HEK293 (cell line): ENCODE data around the gene ALDOA.

Experiments used
- FEZF1 ChIP-seq: fragments of 450-650 bp; formaldehyde crosslinking; IDR thresholded peaks from 2 replicates; pipeline ENCODE4 v1.5.1; 2016; ENCODE audit warnings: missing biosample characterization, missing genetic modification characterization
- GLI4 ChIP-seq: fragments of 450-650 bp; formaldehyde crosslinking; IDR thresholded peaks from 2 replicates; pipeline ENCODE4 v1.5.1; 2016; ENCODE audit warnings: missing biosample characterization, missing genetic modification characterization
- GLIS1 ChIP-seq: fragments of 450-650 bp; formaldehyde crosslinking; IDR thresholded peaks from 2 replicates; pipeline ENCODE4 v1.5.1; 2016; ENCODE audit warnings: missing biosample characterization, missing genetic modification characterization
- KLF16 ChIP-seq: fragments of 450-650 bp; formaldehyde crosslinking; IDR thresholded peaks from 2 replicates; pipeline ENCODE4 v1.5.1; 2017; ENCODE audit warnings: missing biosample characterization, missing genetic modification characterization
- MZF1 ChIP-seq: fragments of 450-650 bp; formaldehyde crosslinking; IDR thresholded peaks from 2 replicates; pipeline ENCODE4 v1.5.1; 2017; ENCODE audit warnings: missing biosample characterization, missing genetic modification characterization, borderline replicate concordance
- OSR2 ChIP-seq: fragments of 450-650 bp; formaldehyde crosslinking; IDR thresholded peaks from 2 replicates; pipeline ENCODE4 v1.5.1; 2016; ENCODE audit warnings: missing biosample characterization, missing genetic modification characterization
- RBAK ChIP-seq: fragments of 450-650 bp; formaldehyde crosslinking; IDR thresholded peaks from 2 replicates; pipeline ENCODE4 v1.5.1; 2016; ENCODE audit warnings: missing biosample characterization, missing genetic modification characterization
- REPIN1 ChIP-seq: fragments of 450-650 bp; formaldehyde crosslinking; IDR thresholded peaks from 2 replicates; pipeline ENCODE4 v1.5.1; 2017; ENCODE audit warnings: missing biosample characterization, missing genetic modification characterization, low read depth
- SALL2 ChIP-seq: fragments of 450-650 bp; formaldehyde crosslinking; IDR thresholded peaks from 2 replicates; pipeline ENCODE4 v1.5.0; 2017; ENCODE audit warnings: missing biosample characterization, mild to moderate bottlenecking, missing genetic modification characterization, borderline replicate concordance
- SETDB1 ChIP-seq: IDR thresholded peaks from one replicate; pipeline ENCODE4 v1.6.1; 2017; ENCODE audit warnings: mild to moderate bottlenecking, low read length, moderate library complexity, mixed read lengths; ENCODE audit not compliant: insufficient read length
- SP3 ChIP-seq: fragments of 450-650 bp; formaldehyde crosslinking; IDR thresholded peaks from 2 replicates; pipeline ENCODE4 v1.5.1; 2016; ENCODE audit warnings: missing biosample characterization, missing genetic modification characterization
- WT1 ChIP-seq: fragments of 450-650 bp; formaldehyde crosslinking; IDR thresholded peaks from 2 replicates; pipeline ENCODE4 v1.5.1; 2016; ENCODE audit warnings: missing biosample characterization, missing genetic modification characterization
- ZBTB10 ChIP-seq: fragments of 450-650 bp; formaldehyde crosslinking; IDR thresholded peaks from 2 replicates; pipeline ENCODE4 v1.5.1; 2016; ENCODE audit warnings: missing biosample characterization, missing genetic modification characterization
- ZBTB20 ChIP-seq: fragments of 450-650 bp; formaldehyde crosslinking; IDR thresholded peaks from 2 replicates; pipeline ENCODE4 v1.5.1; 2016; ENCODE audit warnings: missing biosample characterization, missing genetic modification characterization
- ZBTB26 ChIP-seq: fragments of 450-650 bp; formaldehyde crosslinking; optimal IDR thresholded peaks from 2 replicates; pipeline ENCODE3; 2016; ENCODE audit warnings: missing biosample characterization, mild to moderate bottlenecking, missing genetic modification characterization
- ZFP41 ChIP-seq: fragments of 450-650 bp; formaldehyde crosslinking; IDR thresholded peaks from 2 replicates; pipeline ENCODE4 v1.5.1; 2016; ENCODE audit warnings: missing biosample characterization, missing genetic modification characterization, borderline replicate concordance
- ZNF112 ChIP-seq: fragments of 450-650 bp; formaldehyde crosslinking; IDR thresholded peaks from 2 replicates; pipeline ENCODE4 v1.5.0; 2017; ENCODE audit warnings: missing biosample characterization, missing genetic modification characterization
- ZNF121 ChIP-seq: fragments of 450-650 bp; formaldehyde crosslinking; IDR thresholded peaks from 2 replicates; pipeline ENCODE4 v1.5.1; 2016; ENCODE audit warnings: missing biosample characterization, missing genetic modification characterization
- ZNF155 ChIP-seq: fragments of 450-650 bp; formaldehyde crosslinking; IDR thresholded peaks from 2 replicates; pipeline ENCODE4 v1.5.1; 2016; ENCODE audit warnings: missing biosample characterization, missing genetic modification characterization
- ZNF175 ChIP-seq: fragments of 450-650 bp; formaldehyde crosslinking; IDR thresholded peaks from 2 replicates; pipeline ENCODE4 v1.5.1; 2016; ENCODE audit warnings: missing biosample characterization, missing genetic modification characterization
- ZNF266 ChIP-seq: fragments of 450-650 bp; formaldehyde crosslinking; IDR thresholded peaks from 2 replicates; pipeline ENCODE4 v1.5.1; 2016; ENCODE audit warnings: missing biosample characterization, missing genetic modification characterization, low read depth
- ZNF292 ChIP-seq: fragments of 450-650 bp; formaldehyde crosslinking; IDR thresholded peaks from 2 replicates; pipeline ENCODE4 v1.5.1; 2016; ENCODE audit warnings: low read depth, missing biosample characterization, missing genetic modification characterization, borderline replicate concordance
- ZNF335 ChIP-seq: fragments of 450-650 bp; formaldehyde crosslinking; conservative IDR thresholded peaks from 2 replicates; pipeline ENCODE4 v1.5.1; 2016; ENCODE audit warnings: missing biosample characterization, missing genetic modification characterization
- ZNF341 ChIP-seq: fragments of 450-650 bp; formaldehyde crosslinking; IDR thresholded peaks from 2 replicates; pipeline ENCODE4; 2016; ENCODE audit warnings: low read depth, missing biosample characterization, missing genetic modification characterization
- ZNF394 ChIP-seq: fragments of 450-650 bp; formaldehyde crosslinking; IDR thresholded peaks from 2 replicates; pipeline ENCODE4 v1.5.1; 2016; ENCODE audit warnings: missing biosample characterization, missing genetic modification characterization, mild to moderate bottlenecking, moderate library complexity, borderline replicate concordance
- ZNF416 ChIP-seq: fragments of 450-650 bp; formaldehyde crosslinking; IDR thresholded peaks from 2 replicates; pipeline ENCODE4 v1.5.1; 2016; ENCODE audit warnings: missing biosample characterization, missing genetic modification characterization
- ZNF529 ChIP-seq: fragments of 450-650 bp; formaldehyde crosslinking; IDR thresholded peaks from 2 replicates; pipeline ENCODE4 v1.5.1; 2017; ENCODE audit warnings: missing genetic modification characterization, missing biosample characterization; ENCODE audit not compliant: insufficient replicate concordance
- ZNF544 ChIP-seq: fragments of 450-650 bp; formaldehyde crosslinking; IDR thresholded peaks from 2 replicates; pipeline ENCODE4 v1.5.0; 2017; ENCODE audit warnings: missing biosample characterization, missing genetic modification characterization
- ZNF571 ChIP-seq: fragments of 450-650 bp; formaldehyde crosslinking; IDR thresholded peaks from 2 replicates; pipeline ENCODE4 v1.5.0; 2017; ENCODE audit warnings: missing biosample characterization, missing genetic modification characterization
- ZNF660 ChIP-seq: fragments of 450-650 bp; IDR thresholded peaks from 2 replicates; pipeline ENCODE4 v1.5.1; 2018; ENCODE audit warnings: missing biosample characterization, mild to moderate bottlenecking, missing genetic modification characterization
- ZNF664 ChIP-seq: fragments of 450-650 bp; formaldehyde crosslinking; IDR thresholded peaks from 2 replicates; pipeline ENCODE4 v1.5.1; 2016; ENCODE audit warnings: missing biosample characterization, missing genetic modification characterization
- ZNF701 ChIP-seq: fragments of 450-650 bp; formaldehyde crosslinking; IDR thresholded peaks from 2 replicates; pipeline ENCODE4 v1.5.1; 2016; ENCODE audit warnings: missing biosample characterization, missing genetic modification characterization
- ZNF704 ChIP-seq: fragments of 450-650 bp; formaldehyde crosslinking; IDR thresholded peaks from 2 replicates; pipeline ENCODE4 v1.5.1; 2016; ENCODE audit warnings: missing biosample characterization, missing genetic modification characterization
- ZNF76 ChIP-seq: fragments of 450-650 bp; formaldehyde crosslinking; IDR thresholded peaks from 2 replicates; pipeline ENCODE4; 2016; ENCODE audit warnings: low read depth, missing biosample characterization, missing genetic modification characterization, borderline replicate concordance
- ZNF785 ChIP-seq: fragments of 450-650 bp; formaldehyde crosslinking; IDR thresholded peaks from 2 replicates; pipeline ENCODE4 v1.5.1; 2016; ENCODE audit warnings: missing biosample characterization, missing genetic modification characterization
- TF ChIP-seq, protein P1 (sequence below): fragments of 450-650 bp; formaldehyde crosslinking; IDR thresholded peaks from 2 replicates; pipeline ENCODE4 v1.5.1; 2016; ENCODE audit warnings: missing biosample characterization, missing genetic modification characterization

Gene ALDOA

DNA sequence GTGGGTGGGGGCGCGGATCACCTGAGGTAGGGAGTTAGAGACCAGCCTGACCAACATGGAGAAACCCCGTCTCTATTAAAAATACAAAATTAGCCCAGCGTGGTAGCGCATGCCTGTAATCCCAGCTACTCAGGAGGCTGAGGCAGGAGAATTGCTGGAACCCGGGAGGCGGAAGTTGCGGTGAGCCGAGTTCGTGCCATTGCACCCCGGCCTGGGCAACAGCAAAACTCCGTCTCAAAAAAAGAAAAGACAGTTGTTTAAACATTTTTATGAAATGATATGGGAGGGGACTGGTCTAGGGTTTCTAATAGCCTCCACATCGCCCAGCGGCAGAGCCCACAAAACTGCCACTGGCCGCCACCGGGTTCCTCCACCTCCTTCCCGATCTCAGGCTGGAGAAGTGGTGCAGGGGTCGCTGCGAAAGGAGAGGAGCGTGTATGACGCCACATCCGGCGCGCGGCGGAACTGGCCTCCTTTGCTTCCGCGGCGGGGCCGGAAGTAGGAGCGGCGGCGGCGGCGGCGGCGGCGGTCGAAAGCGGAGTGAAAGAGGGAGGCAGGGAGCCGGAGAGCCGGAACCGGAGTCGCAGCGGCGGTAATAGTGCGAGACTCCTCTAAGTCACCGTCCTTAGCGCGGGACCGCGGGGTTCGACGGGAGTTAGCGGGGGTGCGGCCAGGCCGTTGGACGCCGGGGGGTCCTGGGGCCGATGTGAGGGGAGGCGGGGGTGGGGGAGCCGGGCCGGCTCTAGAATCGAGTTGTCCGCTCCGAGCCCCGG lies 10.1 kb downstream of the ALDOA start, which contains the start of gene PPP4C (continued):
- TF ChIP-seq ZNF660 (tag by site-specific recombination) (peak; percentile 87; the same call in 1 of the 2 replicates), ZBTB26 (tag by site-specific recombination) (peak; percentile 63), GLIS1 (tag by site-specific recombination) (peak; percentile 20; the same call in 1 of the 2 replicates), GLI4 (no peak), ZBTB20 (tag by site-specific recombination) (peak; percentile 97), ZBTB10 (tag by site-specific recombination) (no peak), KLF16 (tag by site-specific recombination) (no peak; the same call in 1 of the 2 replicates), FEZF1 (tag by site-specific recombination) (no peak), ZNF571 (no peak), ZNF292 (tag by site-specific recombination) (no peak), ZNF785 (tag by site-specific recombination) (no peak), SETDB1 (no peak), OSR2 (tag by site-specific recombination) (no peak; the same call in 1 of the 2 replicates), ZFP41 (tag by site-specific recombination) (no peak), ZNF394 (tag by site-specific recombination) (peak; percentile 64), MZF1 (tag by site-specific recombination) (no peak), SP3 (tag by site-specific recombination) (no peak; the same call in 1 of the 2 replicates), ZNF112 (tag by site-specific recombination) (no peak), RBAK (tag by site-specific recombination) (no peak), ZNF266 (tag by site-specific recombination) (no peak), ZNF155 (no peak), ZNF341 (tag by site-specific recombination) (no peak), ZNF529 (tag by site-specific recombination) (no peak), ZNF701 (tag by site-specific recombination) (no peak), SALL2 (no peak), ZNF664 (no peak), ZNF175 (tag by site-specific recombination) (no peak), REPIN1 (tag by site-specific recombination) (no peak), ZNF76 (no peak; the same call in 1 of the 2 replicates), ZNF121 (tag by site-specific recombination) (no peak), ZNF704 (tag by site-specific recombination) (no peak), ZNF335 (tag by site-specific recombination) (peak; percentile 80), ZNF416 (no peak), ZNF544 (tag by site-specific recombination) (no peak), WT1 (tag by site-specific recombination) (0 out of 2 replicates have a peak, but pooled peaks have one; percentile 8)
- TF ChIP-seq, protein P1, sequence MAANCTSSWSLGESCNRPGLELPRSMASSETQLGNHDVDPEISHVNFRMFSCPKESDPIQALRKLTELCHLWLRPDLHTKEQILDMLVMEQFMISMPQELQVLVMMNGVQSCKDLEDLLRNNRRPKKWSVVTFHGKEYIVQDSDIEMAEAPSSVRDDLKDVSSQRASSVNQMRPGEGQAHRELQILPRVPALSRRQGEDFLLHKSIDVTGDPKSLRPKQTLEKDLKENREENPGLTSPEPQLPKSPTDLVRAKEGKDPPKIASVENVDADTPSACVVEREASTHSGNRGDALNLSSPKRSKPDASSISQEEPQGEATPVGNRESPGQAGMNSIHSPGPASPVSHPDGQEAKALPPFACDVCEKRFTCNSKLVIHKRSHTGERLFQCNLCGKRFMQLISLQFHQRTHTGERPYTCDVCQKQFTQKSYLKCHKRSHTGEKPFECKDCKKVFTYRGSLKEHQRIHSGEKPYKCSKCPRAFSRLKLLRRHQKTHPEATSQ (tag by site-specific recombination), result no peak
